Stomach (tissue), 9 donors: ENCODE measurements around the gene TMEM187. TPM values are rescaled to one million over a fixed set of nuclear protein-coding genes. Genes with fewer than 3 reads are reported as not detected.

Source experiments
- DNase-seq, 2 donors: peaks; one replicate each; pipeline versions ENCODE4 v3.0.0 to v3.0.0-alpha.2; 2013 to 2019
- H3K27ac ChIP-seq, 5 donors: fragments of 200-600 bp in 4 of 5; sonication (generic) in 4 of 5; one replicate each; pipeline ENCODE4 v1.5.1; 2013 to 2019; ENCODE audit warnings: mild to moderate bottlenecking in 1 of 5, moderate library complexity in 1 of 5
- H3K27me3 ChIP-seq, 3 donors: fragments of 200-600 bp; sonication (generic); one replicate each; pipeline ENCODE4 v1.5.1; 2017 to 2019; ENCODE audit warnings: mixed run types in 1 of 3
- H3K36me3 ChIP-seq, 4 donors: fragments of 200-600 bp; sonication (generic); 1 replicate in 3 of 4; 2 replicates in 1 of 4; pipeline ENCODE4 v1.5.1; 2016 to 2019
- H3K4me1 ChIP-seq, 4 donors: fragments of 200-600 bp; sonication (generic); one replicate each; pipeline ENCODE4 v1.5.1; 2016 to 2019
- H3K4me3 ChIP-seq, 4 donors: fragments of 200-600 bp; sonication (generic) in 3 of 4; one replicate each; pipeline ENCODE4 v1.5.1; 2016 to 2019; ENCODE audit warnings: mild to moderate bottlenecking in 1 of 4
- H3K9me3 ChIP-seq, 4 donors: fragments of 200-600 bp; sonication (generic); one replicate each; pipeline ENCODE4 v1.5.1; 2016 to 2019
- CTCF ChIP-seq, 7 experiments: fragments of 450-650 bp in 4 of 7; fragments of 200-600 bp in 3 of 7; sonication (generic) in 3 of 7; IDR thresholded peaks; one replicate each; pipeline ENCODE4 v1.5.1; 2016 to 2019; ENCODE audit warnings: antibody characterized with exemption in 7 of 7, control low read depth in 2 of 7, mild to moderate bottlenecking in 1 of 7
- EP300 ChIP-seq: sonication (generic); formaldehyde crosslinking; IDR thresholded peaks from one replicate; pipeline ENCODE4 v1.6.1; 2017; ENCODE audit warnings: antibody characterized with exemption
- POLR2A ChIP-seq, 4 donors: fragments of 450-650 bp; IDR thresholded peaks; one replicate each; pipeline ENCODE4 v1.6.1; 2016; ENCODE audit warnings: antibody characterized with exemption in 4 of 4, control low read depth in 2 of 4, mild to moderate bottlenecking in 1 of 4, moderate library complexity in 1 of 4
- POLR2AphosphoS5 ChIP-seq, 3 donors: sonication (generic); formaldehyde crosslinking; IDR thresholded peaks; one replicate each; pipeline ENCODE4 v1.6.1; 2016; ENCODE audit warnings: antibody characterized with exemption in 3 of 3
- WGBS, 5 donors: extraction: QIAGEN DNeasy Blood & Tissue Kit in 3 of 5; methylation state at CpG; one replicate each; pipeline versions ENCODE4 v1.1.5 to v1.1.7; 2013 to 2018; 5-methylcytosine and 5-hydroxymethylcytosine counted together
- intact Hi-C: fragments of 100-400 bp; cut with DNase I; formaldehyde crosslinking; loops from one replicate; pipeline ENCODE4 v1.15.1; 2023; ENCODE audit warnings: low total_unique reads
- polyA plus RNA-seq, 3 donors: library from polyadenylated mRNA; stranded (reverse); fragments of 200-250 nt; gene quantifications; one replicate each; pipeline ENCODE4 v1.2.3, GENCODE V29; 2013
- total RNA-seq, 5 donors: library from RNA; depleted of rRNA; stranded (reverse); fragments of >200 nt; gene quantifications; one replicate each; pipeline versions ENCODE4 v1.1.0 to v1.2.3, GENCODE V29; 2014 to 2016
- donor health status: healthy with polysubstance abuse.
- donor health status: Bipolar disorder and iron deficiency.
- donor health status: healthy.

The TMEM187 gene
- total and polyA plus RNA-seq, 8 donors: 0.89 to 16.2 (median 4.6) TPM; not detected in 1

DNA sequence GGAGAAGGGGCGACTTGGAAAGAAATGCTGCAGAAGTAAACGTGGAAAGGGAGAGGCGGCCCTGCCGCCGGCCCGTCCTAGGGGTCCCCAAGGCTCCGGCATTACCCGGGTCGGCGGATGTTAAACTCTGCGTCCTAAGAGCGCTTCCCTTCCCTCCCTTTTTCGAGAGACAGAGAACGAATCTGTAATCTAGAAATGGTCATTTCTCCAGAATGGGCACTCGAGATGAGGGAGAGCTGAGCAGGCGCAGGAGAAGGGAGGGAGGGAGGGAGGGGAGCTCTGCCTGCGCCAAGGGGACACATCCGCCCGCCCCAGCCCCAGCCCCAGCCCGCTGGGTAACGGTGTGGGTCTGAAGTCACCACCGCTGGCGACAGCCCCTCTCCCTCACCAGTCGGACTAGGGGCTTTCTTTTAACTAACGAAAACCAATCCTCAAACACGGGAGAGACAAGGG lies 2.6 kb upstream of the TMEM187 start:
- WGBS, 5 donors: 1 to 26% (median 5%) methylated on average over 15 to 26 of the region's 26 CpGs
- Histone ChIP-seq H3K4me1 (peaks cover 46 to 69% (median 68%) of the 10 kb centered on the region in 4 donors), H3K36me3 (no peaks in the 10 kb centered on the region), H3K9me3 (no peaks in the 10 kb centered on the region), H3K27ac (peak overlapping the region; percentile 34 to 99 (median 99)), H3K27me3 (no peaks in the 10 kb centered on the region), H3K4me3 (peak overlapping the region; percentile 77 to 90 (median 84))
- TF ChIP-seq POLR2A (IDR thresholded peaks at IDR 0.05) (no peak), EP300 (no peak)
- DNase-seq: peak in 1 of 2 donors; percentile 73
- intact Hi-C loops: no loop called here

DNA sequence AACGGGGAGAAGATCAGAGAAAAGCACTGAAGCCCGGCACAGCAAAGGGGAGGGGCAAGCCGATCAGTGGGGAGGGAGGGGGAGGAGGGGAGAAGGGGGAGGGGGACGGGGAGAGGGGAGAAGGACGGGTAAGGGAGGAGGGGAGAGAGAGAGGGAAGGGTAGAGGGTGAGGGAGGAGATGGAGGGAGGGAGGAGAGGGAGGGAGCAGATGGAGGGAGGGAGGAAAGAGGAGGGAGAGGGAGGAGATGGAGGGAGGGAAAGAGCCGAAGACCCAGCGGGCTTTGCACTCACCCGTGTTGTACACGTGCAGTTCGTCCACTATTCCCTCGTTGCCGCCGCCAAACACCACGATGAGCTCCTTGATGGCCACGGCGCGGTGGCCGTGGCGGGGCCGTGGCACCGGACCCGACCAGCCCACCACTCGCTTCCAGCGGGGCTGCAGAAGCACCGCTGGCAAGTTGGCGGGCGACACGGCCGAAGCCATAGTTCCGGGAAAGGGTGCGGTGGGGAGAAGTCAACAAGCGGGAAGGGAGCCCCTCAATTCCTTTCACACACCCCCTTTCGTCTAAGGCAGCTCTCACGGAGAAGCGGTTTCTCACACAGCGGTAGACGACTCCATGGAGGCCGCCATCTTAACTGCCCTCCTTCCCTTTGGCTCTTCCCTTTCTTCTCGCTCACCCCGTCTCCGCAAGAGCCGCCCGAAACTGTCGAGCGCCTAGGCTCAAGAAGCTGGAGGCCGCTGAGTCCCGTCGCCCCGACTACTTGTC lies 2.0 kb upstream of the TMEM187 start:
- Histone ChIP-seq H3K4me3 (peak overlapping the region; percentile 77 to 90 (median 84)), H3K27me3 (no peaks in the 10 kb centered on the region), H3K27ac (peak overlapping the region; percentile 96 to 99 (median 99)), H3K36me3 (no peaks in the 10 kb centered on the region), H3K9me3 (no peaks in the 10 kb centered on the region), H3K4me1 (peaks cover 46 to 68% (median 63%) of the 10 kb centered on the region in 4 donors)
- intact Hi-C loops: no loop called here
- no peak for TF ChIP-seq POLR2AphosphoS5 (IDR thresholded peaks at IDR 0.05)
- no peak for TF ChIP-seq CTCF (IDR thresholded peaks at IDR 0.05)
- no peak for TF ChIP-seq EP300
- TF ChIP-seq POLR2A (IDR thresholded peaks at IDR 0.05): no peak
- 0 to 12% (median 0%) methylated on average over 23 to 49 of the region's 49 CpGs for WGBS, 5 donors
- DNase-seq: peak in 1 of 2 donors; percentile 85

DNA sequence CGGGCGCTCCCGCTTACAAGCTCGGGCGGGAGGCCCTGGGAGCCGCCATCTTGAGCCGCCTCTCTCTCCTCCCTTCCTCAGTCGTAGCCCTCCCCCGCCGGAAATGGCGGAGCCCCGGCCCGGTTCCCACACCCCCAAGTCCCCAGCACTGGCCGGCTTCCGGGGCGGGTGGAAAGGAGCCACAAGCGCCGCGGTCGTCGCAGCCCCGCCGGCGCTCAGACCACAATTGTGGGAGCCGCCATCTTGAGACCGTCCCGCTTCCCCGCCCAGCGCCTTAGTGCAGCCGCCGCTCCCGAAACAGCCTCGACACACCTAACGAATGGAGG lies 1.5 kb upstream of the TMEM187 start:
- Histone ChIP-seq H3K36me3 (no peaks in the 10 kb centered on the region), H3K27ac (peak overlapping the region; percentile 96 to 99 (median 99)), H3K27me3 (no peaks in the 10 kb centered on the region), H3K4me1 (peaks cover 45 to 64% (median 57%) of the 10 kb centered on the region in 4 donors), H3K9me3 (no peaks in the 10 kb centered on the region), H3K4me3 (peak overlapping the region; percentile 77 to 90 (median 84))
- 0 to 8% (median 6%) methylated on average over 25 to 34 of the region's 34 CpGs; no CpG with 5 or more reads in 1 of the 5 donors for WGBS, 5 donors
- TF ChIP-seq CTCF (IDR thresholded peaks at IDR 0.05): no peak
- TF ChIP-seq POLR2AphosphoS5 (IDR thresholded peaks at IDR 0.05): peak; percentile 13 to 60 (median 58)
- no peak for TF ChIP-seq EP300
- TF ChIP-seq POLR2A (IDR thresholded peaks at IDR 0.05): peak in 1 of 4 donors; percentile 41
- intact Hi-C loops: no loop called here
- DNase-seq: peak; percentile 91 to 97

DNA sequence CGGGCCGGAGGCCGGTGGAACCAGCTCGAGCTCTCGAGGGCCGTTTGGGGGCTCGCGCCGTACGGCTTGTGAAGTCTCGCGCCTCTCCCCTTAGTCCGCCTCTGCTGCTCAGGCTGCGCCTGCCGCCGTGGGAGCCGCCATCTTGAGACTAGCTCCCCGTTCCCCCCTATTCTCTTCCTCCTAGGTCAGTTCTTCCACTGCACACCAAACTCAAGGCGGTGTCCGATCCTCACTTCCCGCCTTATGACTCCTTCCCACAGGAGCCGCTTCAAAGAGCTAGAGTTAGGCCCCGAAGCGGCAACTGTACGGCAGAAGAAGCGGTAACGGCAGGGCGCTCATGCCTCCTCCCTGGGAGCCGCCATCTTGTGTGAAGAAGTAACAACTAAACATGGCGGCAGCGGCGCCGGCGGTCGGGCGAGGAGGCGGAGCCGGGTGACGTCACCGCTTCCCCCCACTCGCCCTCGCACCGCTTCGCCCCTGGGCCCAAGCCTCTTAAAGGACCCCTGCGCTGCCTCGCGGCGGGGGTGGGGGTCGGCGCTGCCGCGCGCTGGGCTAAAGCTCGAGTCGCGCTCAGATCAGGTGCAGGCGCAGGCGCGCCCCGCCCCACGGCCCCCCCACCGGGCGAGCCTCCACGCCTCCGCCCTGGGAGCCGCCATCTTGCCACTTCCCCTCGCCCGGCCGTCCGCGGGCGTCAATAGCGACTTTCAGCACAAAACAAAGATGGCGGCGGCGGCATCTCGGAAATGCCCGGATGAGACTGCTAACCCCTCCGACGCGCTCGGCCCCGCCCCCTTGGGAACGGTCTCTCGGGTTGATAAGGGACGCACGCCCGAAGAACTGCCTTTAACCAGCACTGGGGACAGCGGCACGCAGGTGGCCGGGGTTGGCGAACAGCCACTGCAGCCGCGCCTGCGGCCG lies 845 bp upstream of the TMEM187 start, which contains the start of gene HCFC1:
HCFC1 (minus strand) TSS at position 369 of the 918 bp plus-strand sequence. CDS start 978 bp downstream, outside the sequence.
- 0 to 23% (median 2%) methylated on average over 9 to 96 of the region's 96 CpGs for WGBS, 5 donors
- H3K4me1 ChIP-seq: peaks cover 39 to 58% (median 51%) of the 10 kb centered on the region in 4 donors

More for the DNA sequence above, 845 bp upstream of the TMEM187 start, which contains the start of gene HCFC1:
- no peaks in the 10 kb centered on the region for H3K9me3 ChIP-seq
- intact Hi-C loops: no loop called here
- H3K36me3 ChIP-seq: no peaks in the 10 kb centered on the region
- H3K4me3 ChIP-seq: peak within 1 kb of the TSS; percentile 77 to 90 (median 84)
- peak within 1 kb of the TSS; percentile 96 to 99 (median 99) for H3K27ac ChIP-seq
- no peaks in the 10 kb centered on the region for H3K27me3 ChIP-seq
- DNase-seq: peak; percentile 93 to 98
- TF ChIP-seq EP300: no peak
- TF ChIP-seq POLR2AphosphoS5 (IDR thresholded peaks at IDR 0.05): peak; percentile 28 to 60 (median 42)
- no peak for TF ChIP-seq CTCF (IDR thresholded peaks at IDR 0.05)
- TF ChIP-seq POLR2A (IDR thresholded peaks at IDR 0.05): peak in 1 of 4 donors; percentile 49
